HepG2 (cell line): ENCODE results near the gene SEC31B.

Experiments used
- BHLHE40 ChIP-seq: IDR thresholded peaks from 2 replicates; pipeline ENCODE4 v1.6.1; 2011; ENCODE audit warnings: low read length, improper control_type of control experiment
- HIVEP1 ChIP-seq: sonication (generic); formaldehyde crosslinking; IDR thresholded peaks from 2 replicates; pipeline ENCODE4 v1.4.0; 2020; ENCODE audit warnings: mild to moderate bottlenecking, missing genetic modification reagents
- RAD21 ChIP-seq: fragments of 450-650 bp; formaldehyde crosslinking; IDR thresholded peaks from 2 replicates; pipeline ENCODE4 v1.5.0; 2020; ENCODE audit warnings: mild to moderate bottlenecking
- SRSF4 ChIP-seq: fragments of 200-400 bp; formaldehyde crosslinking; IDR thresholded peaks from one replicate; pipeline ENCODE4 v1.6.1; 2018; ENCODE audit warnings: mild to moderate bottlenecking, low read depth, low read length, moderate library complexity; ENCODE audit not compliant: poor library complexity, severe bottlenecking
- ZNF343 ChIP-seq: sonication (generic); formaldehyde crosslinking; IDR thresholded peaks from 2 replicates; pipeline ENCODE4 v1.4.0; 2020; ENCODE audit warnings: mild to moderate bottlenecking, missing genetic modification reagents
- ZSCAN30 ChIP-seq: sonication (generic); formaldehyde crosslinking; IDR thresholded peaks from 2 replicates; pipeline ENCODE4 v1.5.0; 2020; ENCODE audit warnings: mild to moderate bottlenecking, missing genetic modification reagents

DNA sequence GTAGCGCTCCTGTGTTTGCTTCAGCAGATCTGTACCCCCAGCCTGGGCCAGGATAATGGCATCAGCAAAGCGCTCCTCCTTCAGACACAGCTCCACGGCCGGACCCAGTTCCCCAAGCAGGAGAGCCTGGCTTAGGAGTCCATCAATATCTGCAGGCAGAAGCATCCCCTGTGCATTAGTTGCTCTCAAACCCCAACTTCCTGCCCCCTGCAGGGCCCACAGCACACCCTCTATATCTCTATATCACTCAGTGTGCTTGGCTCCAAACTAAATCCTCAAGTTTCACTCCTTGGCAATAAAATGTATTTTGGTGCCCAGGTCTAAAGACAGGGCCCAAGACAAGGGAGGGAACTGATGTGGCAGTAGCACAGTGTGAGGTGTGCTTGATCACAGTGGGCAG is 21.6 kb downstream of the SEC31B start:
- TF ChIP-seq SRSF4 (no peak), BHLHE40 (no peak), HIVEP1 (CRISPR knock-in tag) (no peak), ZNF343 (no peak), RAD21 (CRISPR knock-in tag) (no peak), ZSCAN30 (CRISPR knock-in tag) (no peak)
